DOHH2 (cell line): Measurements from ENCODE around the gene TMEM144.

Experiments
- H3F3A ChIP-seq: fragments of 200-600 bp; sonication (generic), shearing (Covaris generic); 2 replicates; pipeline ENCODE4 v1.6.0; 2016; ENCODE audit warnings: antibody characterized with exemption, mild to moderate bottlenecking; ENCODE audit not compliant: control insufficient read depth, insufficient read depth
- H3K27ac ChIP-seq: fragments of 200-600 bp; sonication (generic); 2 replicates; pipeline ENCODE4 v1.5.1; 2014; ENCODE audit warnings: low read depth, mild to moderate bottlenecking, low read length, moderate library complexity
- H3K27me3 ChIP-seq: fragments of 200-600 bp; sonication (generic); 2 replicates; pipeline ENCODE4 v1.6.1; 2014; ENCODE audit warnings: mild to moderate bottlenecking, low read length, mixed read lengths; ENCODE audit not compliant: control insufficient read depth
- H3K36me3 ChIP-seq: fragments of 200-600 bp; sonication (generic); 2 replicates; pipeline ENCODE4 v1.6.1; 2014; ENCODE audit warnings: mild to moderate bottlenecking, low read length, moderate library complexity, mixed read lengths; ENCODE audit not compliant: control insufficient read depth
- H3K4me1 ChIP-seq: fragments of 200-600 bp; sonication (generic); 2 replicates; pipeline ENCODE4 v1.6.1; 2014; ENCODE audit warnings: mild to moderate bottlenecking, low read length, mixed read lengths; ENCODE audit not compliant: control insufficient read depth
- H3K4me2 ChIP-seq: fragments of 200-600 bp; sonication (generic); 2 replicates; pipeline ENCODE4 v1.6.0; 2014; ENCODE audit warnings: mild to moderate bottlenecking, low read length, moderate library complexity
- H3K4me3 ChIP-seq: fragments of 200-600 bp; sonication (generic); 2 replicates; pipeline ENCODE4 v1.5.1; 2014; ENCODE audit warnings: mild to moderate bottlenecking, low read length, mixed read lengths
- H3K79me2 ChIP-seq: fragments of 200-600 bp; sonication (generic); 2 replicates; pipeline ENCODE4 v1.6.1; 2014; ENCODE audit warnings: mild to moderate bottlenecking, low read length, mixed read lengths; ENCODE audit not compliant: control insufficient read depth
- H3K9me2 ChIP-seq: fragments of 200-600 bp; sonication (generic); replicated peaks from 2 replicates; pipeline ENCODE4 v1.6.1; 2014; ENCODE audit warnings: mild to moderate bottlenecking, low read length, mixed read lengths; ENCODE audit not compliant: control insufficient read depth
- H3K9me3 ChIP-seq: fragments of 200-600 bp; sonication (generic); 2 replicates; pipeline ENCODE4 v1.6.1; 2014; ENCODE audit warnings: antibody characterized with exemption, low read length, mixed read lengths; ENCODE audit not compliant: control insufficient read depth, insufficient read depth
- H4K20me1 ChIP-seq: fragments of 200-600 bp; sonication (generic); 2 replicates; pipeline ENCODE4 v1.6.0; 2014; ENCODE audit warnings: low read depth, mild to moderate bottlenecking, antibody characterized with exemption, low read length, moderate library complexity; ENCODE audit not compliant: control insufficient read depth, insufficient read depth
- CTCF ChIP-seq: fragments of 200-600 bp; sonication (generic); IDR thresholded peaks from one replicate; pipeline ENCODE4 v1.5.1; 2014; ENCODE audit warnings: antibody characterized with exemption, mild to moderate bottlenecking, low read depth, low read length; ENCODE audit not compliant: poor library complexity, severe bottlenecking
- EZH2phosphoT487 ChIP-seq: fragments of 200-600 bp; sonication (generic); IDR thresholded peaks from 2 replicates; pipeline ENCODE4 v1.6.1; 2017; ENCODE audit warnings: borderline replicate concordance, mild to moderate bottlenecking, antibody characterized with exemption, low read length, moderate library complexity, mixed read lengths

The TMEM144 gene

GRCh38 chr4:158172261-158173258, 37.7 kb upstream of the TMEM144 start, which contains the start of gene GASK1B:
GASK1B (minus strand) TSS chr4:158173025; CDS start chr4:158171375, 1,650 bp downstream.
- Histone ChIP-seq H3K79me2 (no peaks in the 10 kb centered on the region), H3K4me1 (peaks cover 17% of the 10 kb centered on the region), H3K4me2 (peak within 1 kb of the TSS; percentile 51), H3K9me3 (no peaks in the 10 kb centered on the region), H3F3A (no peaks in the 10 kb centered on the region), H3K27ac (peak within 1 kb of the TSS; percentile 29), H3K36me3 (no peaks in the 10 kb centered on the region), H3K4me3 (peak within 1 kb of the TSS; percentile 32), H4K20me1 (no peaks in the 10 kb centered on the region), H3K9me2 (no peaks in the 10 kb centered on the region), H3K27me3 (peaks cover 7% of the 10 kb centered on the region)
- TF ChIP-seq EZH2phosphoT487 (no peak), CTCF (peak; percentile 53)

GRCh38 chr4:158176108-158176507, 34.2 kb upstream of the TMEM144 start:
- no peaks in the 10 kb centered on the region for H3K79me2 ChIP-seq
- TF ChIP-seq EZH2phosphoT487: no peak
- TF ChIP-seq CTCF: no peak
- no peaks in the 10 kb centered on the region for H3K9me3 ChIP-seq
- no peaks in the 10 kb centered on the region for H3F3A ChIP-seq
- no peak overlapping the region for H3K27ac ChIP-seq
- peaks cover 5% of the 10 kb centered on the region for H3K27me3 ChIP-seq
- no peak overlapping the region for H3K4me3 ChIP-seq
- H3K36me3 ChIP-seq: no peaks in the 10 kb centered on the region
- no peaks in the 10 kb centered on the region for H3K9me2 ChIP-seq
- H4K20me1 ChIP-seq: no peaks in the 10 kb centered on the region
- H3K4me2 ChIP-seq: no peak overlapping the region
- peaks cover 5% of the 10 kb centered on the region; the same call in 1 of the 2 replicates for H3K4me1 ChIP-seq

GRCh38 chr4:158176776-158177175, 33.5 kb upstream of the TMEM144 start:
- Histone ChIP-seq H4K20me1 (no peaks in the 10 kb centered on the region), H3K79me2 (no peaks in the 10 kb centered on the region), H3K9me2 (no peaks in the 10 kb centered on the region), H3K27ac (no peak overlapping the region), H3K4me1 (peaks cover 5% of the 10 kb centered on the region; the same call in 1 of the 2 replicates), H3K4me2 (no peak overlapping the region), H3F3A (no peaks in the 10 kb centered on the region), H3K27me3 (peaks cover 2% of the 10 kb centered on the region; the same call in 1 of the 2 replicates), H3K9me3 (no peaks in the 10 kb centered on the region), H3K4me3 (no peak overlapping the region), H3K36me3 (no peaks in the 10 kb centered on the region)
- no peak for TF ChIP-seq CTCF
- TF ChIP-seq EZH2phosphoT487: no peak
